PC-3 (cell line): ENCODE data around the gene IPO9. TPM values are rescaled to one million over a fixed set of nuclear protein-coding genes. Genes with fewer than 3 reads are reported as not detected.

Experiments
- ATAC-seq: fragments of 200-7000 bp; cut with Tn5 transposase; 2 replicates; pipeline ENCODE4 v1.9.1; 2020; ENCODE audit warnings: mild to moderate bottlenecking, moderate library complexity
- BruUV-seq: library from RNA; stranded (reverse); fragments of 400-500 nt; replicated peaks from 2 replicates; lab custom pipeline; 2021; lab: Mats Ljungman, UMichigan
- CTCF ChIA-PET: fragments of 300-600 bp; sonication (Branson Sonifier 250); formaldehyde crosslinking; loops from one replicate; lab custom pipeline; 2022; ENCODE audit warnings: antibody characterized with exemption; lab: Charles Lee
- POLR2A ChIA-PET: fragments of 300-600 bp; sonication (Branson Sonifier 250); formaldehyde crosslinking; loops from one replicate; lab custom pipeline; 2022; ENCODE audit warnings: antibody characterized with exemption; ENCODE audit not compliant: unreplicated experiment; lab: Charles Lee
- DNase-seq: peaks from one replicate; pipeline ENCODE4 v3.0.0-alpha.2; 2015
- H2AFZ ChIP-seq: fragments of 300-600 bp; sonication (generic); 2 replicates; pipeline ENCODE4 v1.6.0; 2016; ENCODE audit warnings: antibody characterized with exemption, low read length
- H3F3A ChIP-seq: fragments of 300-600 bp; sonication (generic); one replicate; pipeline ENCODE4 v1.6.0; 2017; ENCODE audit warnings: antibody characterized with exemption, low read length, control low read depth, mild to moderate bottlenecking; ENCODE audit not compliant: unreplicated experiment
- H3K27ac ChIP-seq: fragments of 300-600 bp; sonication (generic); 2 replicates; pipeline ENCODE4 v1.5.1; 2016; ENCODE audit warnings: mild to moderate bottlenecking, low read length
- H3K27me3 ChIP-seq: fragments of 300-600 bp; sonication (generic); 2 replicates; pipeline ENCODE4 v1.6.1; 2016; ENCODE audit warnings: low read length, mixed read lengths
- H3K36me3 ChIP-seq: fragments of 300-600 bp; sonication (generic); 2 replicates; pipeline ENCODE4 v1.6.1; 2016; ENCODE audit warnings: low read depth, mixed run types, low read length, mixed read lengths
- H3K4me1 ChIP-seq: fragments of 300-600 bp; sonication (generic); 2 replicates; pipeline ENCODE4 v1.5.1; 2016; ENCODE audit warnings: low read length; ENCODE audit not compliant: insufficient read depth
- H3K4me2 ChIP-seq: fragments of 300-600 bp; sonication (generic); 2 replicates; pipeline ENCODE4 v1.6.0; 2016; ENCODE audit warnings: low read length
- H3K4me3 ChIP-seq: fragments of 300-600 bp; sonication (generic); 2 replicates; pipeline ENCODE4 v1.5.1; 2016; ENCODE audit warnings: mild to moderate bottlenecking, low read length, mixed read lengths
- H3K79me2 ChIP-seq: fragments of 300-600 bp; sonication (generic); 2 replicates; pipeline ENCODE4 v1.6.1; 2017; ENCODE audit warnings: low read length, mixed read lengths
- H3K9ac ChIP-seq: fragments of 300-600 bp; sonication (generic); 2 replicates; pipeline ENCODE4 v1.6.0; 2016; ENCODE audit warnings: mild to moderate bottlenecking, low read length
- H3K9me2 ChIP-seq: fragments of 300-600 bp; sonication (generic); replicated peaks from 2 replicates; pipeline ENCODE4 v1.6.1; 2016; ENCODE audit warnings: mixed run types, low read length, mixed read lengths
- H3K9me3 ChIP-seq: fragments of 300-600 bp; sonication (generic); 2 replicates; pipeline ENCODE4 v1.6.1; 2016; ENCODE audit warnings: low read length, mixed read lengths
- H4K20me1 ChIP-seq: fragments of 300-600 bp; sonication (generic); 2 replicates; pipeline ENCODE4 v1.6.1; 2016; ENCODE audit warnings: low read length, mixed read lengths
- EZH2 ChIP-seq: fragments of 300-600 bp; sonication (generic); IDR thresholded peaks from one replicate; pipeline ENCODE4 v1.6.1; 2017; ENCODE audit warnings: antibody characterized with exemption, mild to moderate bottlenecking, low read length; ENCODE audit not compliant: unreplicated experiment
- EZH2phosphoT487 ChIP-seq: fragments of 300-600 bp; sonication (generic); IDR thresholded peaks from 2 replicates; pipeline ENCODE4 v1.6.1; 2018; ENCODE audit warnings: mild to moderate bottlenecking, antibody characterized with exemption, low read length, borderline replicate concordance
- intact Hi-C: fragments of 100-400 bp; cut with micrococcal nuclease; formaldehyde crosslinking; loops from 2 replicates; pipeline ENCODE4 v1.9.0; 2023
- total RNA-seq: library from RNA; depleted of rRNA; stranded (reverse); fragments of >200 nt; gene quantifications from 2 replicates; pipeline ENCODE4 v1.2.3, GENCODE V29; 2014
- TF ChIP-seq, protein P1 (sequence below): fragments of 300-600 bp; sonication (generic); conservative IDR thresholded peaks from 2 replicates; pipeline ENCODE4 v1.5.1; 2017; ENCODE audit warnings: antibody characterized with exemption, low read depth, mild to moderate bottlenecking, low read length

Gene IPO9
- total RNA-seq, 1 experiment from 2014 or later, result 21.6 TPM

DNA sequence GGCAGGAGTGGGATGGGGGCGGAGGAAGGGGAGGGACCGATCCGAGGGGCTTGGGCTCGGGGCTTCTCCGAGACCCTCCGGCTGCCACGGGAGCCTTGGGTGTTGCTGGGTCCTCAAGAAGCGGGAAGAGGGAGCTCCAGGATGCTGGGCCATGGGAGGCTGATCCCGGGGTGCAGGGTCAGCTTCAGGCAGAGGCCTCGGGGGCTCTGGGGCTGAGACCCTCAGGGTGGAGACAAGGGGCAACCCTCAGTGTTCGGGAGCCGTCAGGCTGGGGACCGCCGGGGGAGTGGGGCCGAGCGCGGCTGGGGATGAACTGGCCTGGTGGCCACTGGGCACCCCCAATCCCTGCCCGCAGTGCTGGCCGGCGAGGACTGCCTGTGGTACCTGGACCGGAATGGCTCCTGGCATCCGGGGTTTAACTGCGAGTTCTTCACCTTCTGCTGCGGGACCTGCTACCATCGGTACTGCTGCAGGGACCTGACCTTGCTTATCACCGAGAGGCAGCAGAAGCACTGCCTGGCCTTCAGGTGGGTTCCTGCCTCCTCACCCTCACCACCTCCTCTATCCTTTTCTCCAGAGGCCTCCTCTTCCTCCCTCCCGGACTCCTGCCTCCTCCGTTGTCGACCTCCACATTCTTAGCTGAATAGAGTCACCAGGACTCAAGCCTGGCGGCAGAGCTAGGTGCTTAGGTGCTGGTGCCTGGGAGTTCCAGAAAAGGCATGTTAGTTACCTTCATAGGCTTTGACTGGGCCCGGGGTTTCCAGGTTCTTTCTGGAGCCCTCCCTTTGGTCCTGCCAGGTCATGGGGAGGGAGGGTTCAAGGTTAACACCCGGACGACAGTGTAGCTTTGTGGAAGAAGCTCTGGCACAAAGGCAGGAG lies 60.4 kb downstream of the IPO9 start:
- DNase-seq (no peak), ATAC-seq (no peak)
- no peaks in the 10 kb centered on the region for H3K9me2 ChIP-seq
- CTCF ChIA-PET, result no interaction called here
- H3K27me3 ChIP-seq, result no peaks in the 10 kb centered on the region
- peak overlapping the region; percentile 41; the same call in 1 of the 2 replicates for H3K9ac ChIP-seq
- H2AFZ ChIP-seq, result peak overlapping the region; percentile 87
- H3K79me2 ChIP-seq, result no peaks in the 10 kb centered on the region
- BruUV-seq, result no TSS peak
- H4K20me1 ChIP-seq, result no peaks in the 10 kb centered on the region
- H3K27ac ChIP-seq, result no peak overlapping the region
- no peaks in the 10 kb centered on the region for H3K36me3 ChIP-seq
- peak overlapping the region; percentile 81 for H3K4me3 ChIP-seq
- POLR2A ChIA-PET, result interaction anchor here (0.7 kb wide), 1 partner anchor 57 kb away, joined by 3 read pairs; the partner anchor contains the start of gene LMOD1
- H3K4me2 ChIP-seq, result peak overlapping the region; percentile 93
- no peaks in the 10 kb centered on the region for H3K9me3 ChIP-seq
- intact Hi-C loops, result no loop called here
- H3K4me1 ChIP-seq, result peaks cover 17% of the 10 kb centered on the region
- TF ChIP-seq EZH2 (no peak), EZH2phosphoT487 (no peak)
- TF ChIP-seq, protein P1, sequence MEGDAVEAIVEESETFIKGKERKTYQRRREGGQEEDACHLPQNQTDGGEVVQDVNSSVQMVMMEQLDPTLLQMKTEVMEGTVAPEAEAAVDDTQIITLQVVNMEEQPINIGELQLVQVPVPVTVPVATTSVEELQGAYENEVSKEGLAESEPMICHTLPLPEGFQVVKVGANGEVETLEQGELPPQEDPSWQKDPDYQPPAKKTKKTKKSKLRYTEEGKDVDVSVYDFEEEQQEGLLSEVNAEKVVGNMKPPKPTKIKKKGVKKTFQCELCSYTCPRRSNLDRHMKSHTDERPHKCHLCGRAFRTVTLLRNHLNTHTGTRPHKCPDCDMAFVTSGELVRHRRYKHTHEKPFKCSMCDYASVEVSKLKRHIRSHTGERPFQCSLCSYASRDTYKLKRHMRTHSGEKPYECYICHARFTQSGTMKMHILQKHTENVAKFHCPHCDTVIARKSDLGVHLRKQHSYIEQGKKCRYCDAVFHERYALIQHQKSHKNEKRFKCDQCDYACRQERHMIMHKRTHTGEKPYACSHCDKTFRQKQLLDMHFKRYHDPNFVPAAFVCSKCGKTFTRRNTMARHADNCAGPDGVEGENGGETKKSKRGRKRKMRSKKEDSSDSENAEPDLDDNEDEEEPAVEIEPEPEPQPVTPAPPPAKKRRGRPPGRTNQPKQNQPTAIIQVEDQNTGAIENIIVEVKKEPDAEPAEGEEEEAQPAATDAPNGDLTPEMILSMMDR, result no peak
- H3F3A ChIP-seq, result no peaks in the 10 kb centered on the region

DNA sequence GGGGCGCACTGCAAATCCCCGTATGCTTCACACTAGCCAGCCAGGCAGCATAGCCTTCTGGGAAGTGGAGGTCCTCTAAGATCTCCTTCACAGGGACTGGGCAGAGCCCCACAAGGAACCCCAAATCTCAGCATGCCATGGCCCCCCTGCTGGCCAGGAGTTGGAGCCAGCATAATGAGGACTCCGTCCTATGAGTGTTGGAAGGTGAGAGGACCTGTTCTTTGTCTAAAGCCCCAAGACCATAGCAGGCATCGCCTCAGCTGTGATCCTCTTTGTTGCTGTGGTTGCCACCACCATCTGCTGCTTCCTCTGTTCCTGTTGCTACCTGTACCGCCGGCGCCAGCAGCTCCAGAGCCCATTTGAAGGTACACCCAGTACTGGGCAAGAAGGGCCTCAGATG lies 61.3 kb downstream of the IPO9 start:
- Histone ChIP-seq H3K4me2 (no peak overlapping the region), H3K9ac (no peak overlapping the region), H3K9me2 (no peaks in the 10 kb centered on the region), H3K4me1 (peaks cover 11% of the 10 kb centered on the region), H3K79me2 (no peaks in the 10 kb centered on the region), H3K9me3 (no peaks in the 10 kb centered on the region), H3K27me3 (no peaks in the 10 kb centered on the region), H2AFZ (no peak overlapping the region), H3K36me3 (no peaks in the 10 kb centered on the region), H3F3A (no peaks in the 10 kb centered on the region), H3K27ac (no peak overlapping the region), H4K20me1 (no peaks in the 10 kb centered on the region), H3K4me3 (no peak overlapping the region)
- TSS peak; percentile 23 for BruUV-seq
- intact Hi-C loops, result no loop called here
- ChIA-PET POLR2A (no interaction called here), CTCF (no interaction called here)
- TF ChIP-seq, protein P1, result no peak
- TF ChIP-seq EZH2 (no peak), EZH2phosphoT487 (no peak)
- no peak for ATAC-seq
- DNase-seq, result no peak
